ENCODE results near the gene AXIN1.

AXIN1 gene

DNA sequence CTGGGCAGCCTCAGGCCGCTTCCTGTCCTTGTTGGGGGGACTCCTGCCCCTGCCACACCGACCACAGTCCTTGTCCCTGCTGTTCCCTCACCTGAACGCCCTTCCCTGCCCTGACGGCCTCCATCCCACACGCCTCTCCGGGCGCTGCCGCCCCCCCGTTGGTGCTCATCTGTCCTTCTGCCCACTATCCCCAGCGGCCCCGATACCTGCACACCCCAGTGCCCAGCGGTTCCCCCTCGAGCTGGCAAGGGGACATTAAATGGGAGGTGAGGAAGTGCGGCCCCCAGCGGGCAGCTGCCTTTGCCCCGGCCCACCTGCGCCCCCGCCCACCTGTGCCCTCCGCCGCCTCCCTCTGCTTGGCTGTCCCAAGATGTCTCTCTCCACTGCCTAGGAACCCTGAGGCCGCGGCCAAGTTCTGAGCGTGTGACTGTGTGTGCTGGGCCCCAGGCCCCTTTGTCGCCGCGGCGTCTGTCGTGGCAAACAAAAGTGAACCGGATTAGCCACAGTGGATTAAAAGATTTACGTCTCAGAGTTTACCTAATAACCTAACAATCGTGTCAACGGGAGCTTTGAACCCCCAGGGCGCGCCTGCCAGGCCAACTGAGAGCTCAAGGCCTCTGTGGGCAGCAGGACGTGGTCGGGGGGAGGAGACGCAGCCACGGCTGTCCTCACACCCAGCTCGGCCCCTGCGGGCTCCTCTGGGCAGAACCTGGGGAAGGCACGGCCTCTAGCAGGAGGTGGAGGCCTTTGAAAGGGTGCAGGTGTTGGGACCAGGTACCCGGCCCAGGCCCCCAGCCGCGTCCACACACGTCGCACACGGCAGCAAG lies 7.6 kb upstream of the AXIN1 start:
- TF ChIP-seq, protein P1, sequence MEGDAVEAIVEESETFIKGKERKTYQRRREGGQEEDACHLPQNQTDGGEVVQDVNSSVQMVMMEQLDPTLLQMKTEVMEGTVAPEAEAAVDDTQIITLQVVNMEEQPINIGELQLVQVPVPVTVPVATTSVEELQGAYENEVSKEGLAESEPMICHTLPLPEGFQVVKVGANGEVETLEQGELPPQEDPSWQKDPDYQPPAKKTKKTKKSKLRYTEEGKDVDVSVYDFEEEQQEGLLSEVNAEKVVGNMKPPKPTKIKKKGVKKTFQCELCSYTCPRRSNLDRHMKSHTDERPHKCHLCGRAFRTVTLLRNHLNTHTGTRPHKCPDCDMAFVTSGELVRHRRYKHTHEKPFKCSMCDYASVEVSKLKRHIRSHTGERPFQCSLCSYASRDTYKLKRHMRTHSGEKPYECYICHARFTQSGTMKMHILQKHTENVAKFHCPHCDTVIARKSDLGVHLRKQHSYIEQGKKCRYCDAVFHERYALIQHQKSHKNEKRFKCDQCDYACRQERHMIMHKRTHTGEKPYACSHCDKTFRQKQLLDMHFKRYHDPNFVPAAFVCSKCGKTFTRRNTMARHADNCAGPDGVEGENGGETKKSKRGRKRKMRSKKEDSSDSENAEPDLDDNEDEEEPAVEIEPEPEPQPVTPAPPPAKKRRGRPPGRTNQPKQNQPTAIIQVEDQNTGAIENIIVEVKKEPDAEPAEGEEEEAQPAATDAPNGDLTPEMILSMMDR (IDR thresholded peaks at IDR 0.05; ENCODE audit: low read depth, low read length) = no peak
- DNase-seq (ENCODE audit: extremely low read depth, low read depth) = no peak

DNA sequence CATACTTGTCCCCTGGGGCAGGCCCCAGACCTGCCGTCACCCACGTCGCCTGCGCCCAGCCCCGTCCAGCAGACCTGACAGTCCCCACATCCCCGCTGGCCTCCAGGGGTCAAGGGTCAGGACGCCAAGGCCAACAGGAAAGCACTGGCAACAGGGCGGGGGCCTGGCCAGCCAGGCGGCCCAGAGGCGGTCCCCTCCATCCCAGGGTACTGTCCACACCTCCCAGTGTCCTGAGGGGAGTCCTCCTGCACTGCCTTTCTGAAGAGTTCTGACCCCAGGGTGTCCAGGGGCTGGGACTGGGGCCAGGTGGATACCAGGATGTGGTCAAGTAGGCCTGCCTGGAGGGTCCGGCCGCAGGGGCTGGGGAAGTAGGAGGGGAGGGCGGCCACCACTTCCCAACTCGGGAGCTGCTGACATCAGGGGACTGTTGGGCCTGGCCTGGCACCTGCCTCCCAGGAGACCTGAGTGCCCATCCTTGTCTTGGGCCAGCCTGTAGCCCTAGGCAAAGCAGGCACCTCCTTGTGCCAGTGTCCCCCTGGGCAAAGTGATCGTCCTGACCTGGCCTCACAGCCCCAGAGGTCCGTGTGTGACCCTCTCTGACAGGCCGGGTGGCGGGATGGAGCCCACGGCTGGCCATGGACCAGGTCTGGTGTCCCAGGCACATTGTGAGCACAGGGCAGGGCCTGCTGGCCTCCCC lies 6.7 kb upstream of the AXIN1 start:
- no peak for DNase-seq (ENCODE audit: extremely low read depth, low read depth)
- TF ChIP-seq, protein P1 (IDR thresholded peaks at IDR 0.05; ENCODE audit: low read depth, low read length) = no peak

DNA sequence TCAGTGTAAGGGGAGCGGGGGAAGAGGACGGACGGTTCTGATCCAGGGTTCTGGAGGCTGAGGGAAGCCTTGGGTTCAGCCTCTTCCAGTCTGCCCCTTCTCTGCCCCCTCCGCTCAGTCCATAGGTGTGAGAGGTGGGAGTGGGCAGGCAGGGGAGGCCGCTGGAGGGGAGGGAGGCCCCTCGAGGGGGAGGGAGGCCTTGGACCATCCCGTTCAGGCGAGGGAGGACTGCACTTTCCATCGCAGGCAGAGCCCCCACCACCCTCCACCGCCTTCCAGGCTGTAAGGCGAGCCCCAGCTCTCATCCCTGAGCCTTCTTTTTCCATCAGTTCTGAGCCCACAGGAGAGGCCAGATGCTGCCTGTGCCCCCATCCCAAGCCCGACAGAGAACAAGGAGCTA lies 4.2 kb upstream of the AXIN1 start:
- DNase-seq (ENCODE audit: extremely low read depth, low read depth) = no peak
- TF ChIP-seq, protein P1 (IDR thresholded peaks at IDR 0.05; ENCODE audit: low read depth, low read length) = no peak

DNA sequence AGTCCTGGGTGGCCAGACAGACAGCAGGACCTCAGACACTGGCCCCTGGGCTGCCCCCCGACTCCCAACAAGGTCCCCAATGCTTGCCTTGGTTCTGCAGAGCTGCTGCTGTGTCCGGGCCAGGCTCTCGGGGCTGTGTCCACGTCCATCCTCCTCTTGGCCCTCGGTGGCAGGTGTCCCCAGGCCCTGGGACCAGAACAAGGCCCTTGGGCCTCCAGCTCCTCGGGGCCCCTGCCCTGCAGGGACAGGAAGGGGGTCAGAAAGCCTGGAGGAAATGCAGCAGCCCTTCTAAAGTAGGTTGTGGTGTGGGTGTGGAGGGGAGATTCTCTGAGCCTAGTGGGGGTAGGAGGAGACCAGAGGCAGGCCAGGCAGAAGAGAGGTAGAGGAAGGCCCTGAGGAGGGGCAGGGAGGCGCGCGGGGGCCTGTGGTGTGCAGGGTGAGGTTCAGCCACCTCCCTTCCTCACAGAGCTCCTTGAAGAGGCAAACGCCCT lies 2.5 kb upstream of the AXIN1 start:
- TF ChIP-seq, protein P1 (IDR thresholded peaks at IDR 0.05; ENCODE audit: low read depth, low read length) = no peak
- DNase-seq (ENCODE audit: extremely low read depth, low read depth) = no peak

DNA sequence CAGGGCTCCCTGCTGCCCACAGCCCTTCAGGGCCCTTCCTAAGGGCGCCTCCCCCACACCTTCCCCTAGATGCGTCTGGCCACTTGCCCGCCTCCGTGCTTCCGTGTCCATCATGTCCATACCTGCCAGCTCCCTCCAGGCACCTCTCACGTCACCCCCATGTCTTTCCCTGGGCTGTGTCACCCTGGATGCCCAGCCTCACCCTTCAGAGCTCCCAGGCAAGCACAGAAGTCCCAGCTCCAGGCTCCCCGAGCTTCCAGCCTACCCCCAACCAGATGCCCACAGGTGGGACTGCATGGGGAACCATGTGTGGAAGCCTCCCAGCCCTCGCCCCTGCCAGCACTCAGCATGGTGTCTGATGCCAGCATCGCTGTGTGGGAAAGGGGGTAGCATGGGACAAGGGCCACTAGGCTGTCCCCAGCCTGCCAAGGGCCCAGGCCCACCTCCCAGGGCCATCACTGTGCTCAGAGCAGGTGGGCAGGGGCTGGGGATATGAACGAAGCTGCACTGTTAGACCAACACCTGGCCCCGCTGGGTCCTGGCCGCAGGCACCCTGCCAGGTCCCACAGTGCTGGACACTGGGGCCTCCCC lies 1.9 kb upstream of the AXIN1 start:
- DNase-seq (ENCODE audit: extremely low read depth, low read depth) = no peak
- TF ChIP-seq, protein P1 (IDR thresholded peaks at IDR 0.05; ENCODE audit: low read depth, low read length) = no peak

DNA sequence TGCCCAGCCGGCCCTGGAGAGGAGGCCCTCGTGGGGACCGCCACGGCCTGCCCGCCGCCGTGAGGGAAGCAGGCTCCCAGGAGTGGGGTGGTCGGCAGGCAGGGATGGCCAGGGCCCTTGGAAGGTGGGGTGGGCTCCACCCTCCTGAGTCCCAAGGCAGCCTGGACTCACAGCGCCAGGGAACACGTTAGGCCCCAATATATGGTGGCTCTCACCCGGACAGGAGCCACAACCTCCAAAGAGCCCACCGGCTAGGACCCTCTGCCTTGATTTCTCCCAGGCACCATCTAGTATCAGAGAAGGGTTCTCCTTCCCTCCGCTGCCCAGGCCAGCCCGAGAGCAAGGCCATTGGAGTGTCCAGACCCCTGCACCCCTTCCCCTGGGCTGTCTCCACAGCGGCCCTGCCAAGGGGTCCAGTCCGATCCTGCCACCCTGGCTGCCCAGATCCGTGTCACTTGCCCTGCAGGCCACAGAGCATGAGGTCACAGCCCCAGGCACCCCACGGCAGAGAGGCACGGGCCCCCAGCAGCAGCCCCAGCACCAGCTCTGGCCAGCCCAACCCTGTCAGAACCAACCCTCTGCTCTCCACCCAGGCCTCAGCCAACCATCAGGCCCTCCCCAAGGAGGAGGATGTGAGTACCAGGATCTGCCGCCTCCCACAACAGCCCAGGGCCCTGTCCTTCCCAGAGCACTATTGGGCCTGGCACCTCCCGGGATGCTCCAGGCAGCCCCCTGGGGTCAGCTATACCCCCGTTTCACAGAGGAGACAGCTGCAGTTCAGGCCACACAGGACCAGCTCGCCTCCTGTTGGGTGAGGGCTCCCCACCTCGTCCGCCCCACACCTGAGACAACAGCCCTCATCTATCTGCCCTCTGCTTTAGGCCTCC lies 1.1 kb upstream of the AXIN1 start:
- TF ChIP-seq, protein P1 (IDR thresholded peaks at IDR 0.05; ENCODE audit: low read depth, low read length) = no peak
- DNase-seq (ENCODE audit: extremely low read depth, low read depth) = no peak

All from AG09319 (cell line).